Activated CD4-positive, alpha-beta T cell treated with anti-CD3 and anti-CD28 coated beads, Interleukin-2, amount 50 U/mL, for 24 hours (primary cell): Measurements from ENCODE around the gene RGS3.
A peak's percentile ranks its signal among the peaks of the same experiment; 100 is the strongest.

Experiments
- DNase-seq, 2 donors: peaks; one replicate each; pipeline ENCODE4 v3.0.0-alpha.2; 2020; ENCODE audit warnings: low read depth in 1 of 2, low spot score in 1 of 2

The RGS3 gene

DNA sequence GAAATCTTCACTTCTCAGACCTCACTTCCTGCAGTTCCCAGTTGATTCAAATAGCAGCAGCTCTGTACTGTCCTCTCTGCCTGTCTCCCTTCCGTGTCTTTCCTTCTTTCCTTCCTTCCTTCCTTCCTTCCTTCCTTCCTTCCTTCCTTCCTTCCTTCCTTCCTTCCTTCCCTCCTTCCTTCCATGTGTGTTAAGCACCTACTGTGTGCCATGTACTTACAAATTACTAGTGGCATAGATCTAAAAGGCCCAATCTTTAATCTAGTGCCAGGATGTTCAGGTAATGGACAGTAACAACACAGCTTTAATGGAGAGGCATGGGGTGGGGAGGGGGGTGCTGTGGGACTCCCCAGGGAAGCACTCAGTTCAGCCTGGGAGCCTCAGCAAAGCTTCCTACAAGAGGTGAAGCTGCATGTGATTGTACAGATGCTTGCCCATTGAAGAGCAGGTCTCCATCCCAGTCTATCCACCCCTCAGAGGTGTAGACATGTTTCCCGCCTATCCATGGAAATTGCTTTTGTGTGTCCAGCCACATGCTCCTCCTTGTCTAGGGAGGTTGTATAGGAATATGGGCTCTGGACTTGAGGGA is 106.0 kb downstream of the RGS3 start:
- no peak for DNase-seq

GRCh38 chr9:113570106-113570505 is 106.6 kb downstream of the RGS3 start:
- DNase-seq = no peak

GRCh38 chr9:113570749-113571711 is 107.5 kb downstream of the RGS3 start:
- no peak for DNase-seq

- no peak for DNase-seq
Observed at GRCh38 chr9:113572076-113572861, 108.7 kb downstream of the RGS3 start.

- DNase-seq = no peak
Observed at GRCh38 chr9:113573046-113573958, 109.8 kb downstream of the RGS3 start.

GRCh38 chr9:113573959-113574352 is 110.4 kb downstream of the RGS3 start:
- DNase-seq = no peak

DNA sequence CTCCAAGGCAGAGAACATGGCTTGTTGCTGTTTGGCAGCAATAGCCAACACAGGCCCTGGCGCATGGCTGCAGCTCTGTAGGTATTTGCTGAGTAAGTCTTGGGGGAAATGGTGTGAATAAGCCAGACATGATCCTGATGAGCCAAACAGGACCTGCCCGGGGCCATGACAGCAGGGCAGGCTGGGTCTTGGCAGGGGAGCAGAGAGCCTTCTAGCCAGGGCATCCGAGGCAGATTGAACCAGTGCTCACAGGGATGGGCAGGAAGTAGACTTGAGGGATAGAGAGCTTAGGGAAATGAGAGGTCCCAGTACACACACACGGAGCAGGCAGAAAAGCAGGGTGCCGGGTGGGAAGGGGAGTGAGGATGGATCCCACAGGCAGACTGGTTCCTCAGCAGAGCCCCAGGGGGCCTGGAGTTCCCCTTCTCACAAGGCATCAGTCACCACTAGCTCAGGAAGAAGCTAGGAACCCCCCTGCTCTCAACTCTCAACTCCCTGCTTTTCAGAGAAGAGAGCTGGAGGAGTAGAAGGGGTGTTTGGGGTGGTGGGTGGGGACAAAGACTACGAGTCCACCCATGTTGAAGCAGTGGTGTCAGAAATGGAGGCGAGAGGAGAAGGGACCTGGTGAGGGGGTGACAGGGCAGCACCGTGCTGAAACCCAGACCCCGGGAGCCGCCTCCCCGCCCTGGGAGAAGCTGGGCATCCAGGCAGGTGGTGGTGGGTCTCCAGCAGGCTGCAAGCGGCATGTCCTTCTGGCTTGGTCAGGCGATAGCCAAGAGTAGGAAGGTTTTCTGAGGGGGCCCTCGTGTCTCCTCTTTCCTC is 111.1 kb downstream of the RGS3 start:
- no peak for DNase-seq

DNA sequence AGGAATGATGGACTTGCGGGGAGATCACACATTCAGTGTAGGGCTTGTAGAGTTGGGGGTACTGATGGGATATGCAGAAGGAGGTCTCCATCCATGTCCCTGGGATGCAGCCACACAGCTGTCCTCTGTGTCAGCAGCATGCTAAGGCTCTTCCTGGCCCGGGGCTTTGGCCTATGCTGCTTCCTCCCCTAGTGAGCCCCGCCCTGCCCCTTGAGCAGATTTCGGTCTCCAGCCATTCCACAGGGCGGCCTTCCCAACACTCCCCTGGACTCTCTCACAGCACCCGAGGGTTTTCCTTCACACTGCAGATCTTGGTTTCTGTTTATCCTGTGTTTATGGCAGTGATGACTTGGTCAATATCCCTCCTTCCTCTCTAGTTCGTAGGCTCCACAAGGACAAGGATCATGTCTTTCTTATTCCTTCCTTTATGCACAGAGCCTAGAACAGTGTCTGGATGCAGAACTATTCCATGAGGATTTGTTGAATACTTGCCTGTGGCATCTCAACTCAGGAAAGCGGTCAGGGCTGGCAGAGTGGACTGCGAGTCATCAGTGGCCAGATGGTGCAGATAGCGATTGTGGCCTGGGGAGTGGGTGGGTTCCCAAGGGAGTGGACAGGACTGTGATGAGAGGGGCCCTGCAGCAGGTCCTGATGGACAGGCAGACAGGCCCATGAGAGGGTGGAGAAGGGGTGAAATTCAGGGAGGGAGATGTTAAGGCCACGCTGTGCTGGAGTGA is 114.2 kb downstream of the RGS3 start:
- no peak for DNase-seq

- DNase-seq = no peak
Observed at GRCh38 chr9:113578279-113578865, 114.8 kb downstream of the RGS3 start.

DNA sequence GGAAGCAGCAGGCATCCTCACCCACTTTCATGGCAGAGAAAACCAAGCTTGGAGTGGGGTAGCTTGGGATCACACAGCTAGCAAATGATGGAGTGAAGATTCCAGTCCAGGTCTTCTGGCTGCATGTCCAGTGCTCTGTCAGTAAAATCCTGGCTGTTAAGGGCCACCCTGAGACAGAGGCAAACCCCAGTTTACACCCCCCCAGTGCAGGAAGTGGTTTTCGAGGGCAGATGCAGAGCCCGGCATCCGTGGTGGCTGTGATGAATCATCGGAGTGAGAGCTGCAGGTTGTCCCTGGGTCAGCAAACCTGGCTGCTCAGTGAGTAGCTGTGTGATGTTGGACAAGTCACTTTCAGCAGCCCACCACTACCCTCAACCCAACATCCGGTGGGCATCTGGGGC is 115.4 kb downstream of the RGS3 start:
- DNase-seq = peak; percentile 53 to 74

GRCh38 chr9:113579283-113580040 is 115.9 kb downstream of the RGS3 start:
- DNase-seq = no peak

- DNase-seq = peak; percentile 29 to 62
Observed at GRCh38 chr9:113580041-113580953, 116.8 kb downstream of the RGS3 start.

DNA sequence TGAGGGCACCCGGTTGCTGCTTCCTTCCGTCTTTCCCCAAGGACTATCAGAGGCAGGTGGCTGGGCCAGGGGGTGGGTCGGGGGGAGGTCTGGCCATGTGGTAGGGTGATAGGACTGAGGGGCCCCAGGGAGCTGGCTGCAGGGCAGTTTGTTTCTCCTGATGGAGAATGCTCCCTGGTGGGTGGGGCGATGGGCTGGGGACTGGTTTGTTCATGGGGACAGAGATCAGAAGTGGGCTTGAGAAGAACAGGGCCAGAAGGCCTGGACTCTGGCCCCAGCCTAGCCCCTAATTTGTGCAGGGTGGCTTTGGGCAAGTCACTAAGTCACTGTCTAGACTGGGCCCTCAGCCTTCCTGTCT is 117.4 kb downstream of the RGS3 start:
- no peak for DNase-seq

- DNase-seq = peak; percentile 33 to 71
Observed at GRCh38 chr9:113581865-113582697, 118.6 kb downstream of the RGS3 start.

DNA sequence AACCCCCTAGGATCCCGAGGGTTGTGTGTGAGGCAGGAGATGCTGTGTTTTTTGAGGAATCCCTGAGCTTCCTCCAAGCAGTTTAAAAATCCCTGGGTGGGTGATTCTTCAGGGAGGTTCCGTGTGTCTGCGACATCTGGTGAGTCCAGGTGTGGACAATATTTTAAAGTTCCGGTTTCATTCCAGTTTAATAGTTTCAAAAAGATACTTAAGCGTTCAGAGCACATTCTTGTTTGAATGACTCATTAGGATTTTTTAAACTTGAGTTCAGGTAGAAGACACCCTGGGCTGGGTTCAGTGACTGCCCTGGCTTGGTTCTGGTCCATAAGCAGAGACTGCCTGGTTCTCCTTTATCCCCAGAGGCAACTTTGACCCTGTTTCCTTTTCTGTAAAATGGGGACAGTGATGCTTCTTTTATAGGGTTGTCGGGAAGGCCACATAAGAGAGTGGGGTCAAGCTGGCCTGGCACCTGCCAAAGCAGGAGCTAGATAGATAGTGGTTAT is 119.2 kb downstream of the RGS3 start:
- DNase-seq = no peak
